ENCODE data around the gene MAT2A. TPM values are rescaled to one million over a fixed set of nuclear protein-coding genes. Genes with fewer than 3 reads are reported as not detected.

MAT2A gene
- total RNA-seq, 4 donors from 2014 or later: 66.2 to 185 (median 142) TPM

- TF ChIP-seq POLR2A (IDR thresholded peaks at IDR 0.05): no peak
- no peak for TF ChIP-seq CTCF (IDR thresholded peaks at IDR 0.05)
- TF ChIP-seq EP300 (IDR thresholded peaks at IDR 0.05; ENCODE audit: low read depth): no peak
- no peak for TF ChIP-seq POLR2AphosphoS5 (IDR thresholded peaks at IDR 0.05)
- H3K9me3 ChIP-seq: no peaks in the 10 kb centered on the region
- H3K4me1 ChIP-seq: peaks cover 0 to 38% (median 5%) of the 10 kb centered on the region in 4 donors
- no peaks in the 10 kb centered on the region for H3K36me3 ChIP-seq
- WGBS, 2 donors (ENCODE audit: low coverage in 1 of 2): 80 to 83% methylated on average over 5 to 18 of the region's 18 CpGs
- intact Hi-C loops (cut with DNase I; ENCODE audit: low total_unique reads): no loop called here
- DNase-seq: no peak
- H3K4me3 ChIP-seq: no peak overlapping the region
- peak overlapping the region; percentile 20 to 56 (median 41) for H3K27ac ChIP-seq
- in situ Hi-C loops (cut with MboI; ENCODE audit: low pct_ligation_motif_present in 1 of 4, low pct_unique_long_range_greater_than_20kb in 1 of 4, low sequenced_read_pairs in 3 of 4): no loop called here
- H3K27me3 ChIP-seq: no peaks in the 10 kb centered on the region
These were observed 34.9 kb upstream of the MAT2A start for GRCh38 chr2:85503851-85504777.

GRCh38 chr2:85504778-85505261 is 34.1 kb upstream of the MAT2A start:
- no peak overlapping the region for H3K4me3 ChIP-seq
- no peaks in the 10 kb centered on the region for H3K36me3 ChIP-seq
- no peaks in the 10 kb centered on the region for H3K9me3 ChIP-seq
- no peaks in the 10 kb centered on the region for H3K27me3 ChIP-seq
- H3K27ac ChIP-seq: peak overlapping the region; percentile 20 to 65 (median 56)
- WGBS, 2 donors (ENCODE audit: low coverage in 1 of 2): 69% methylated on average over 3 of the region's 3 CpGs; no CpG with 5 or more reads in 1 of the 2 donors
- H3K4me1 ChIP-seq: peaks cover 0 to 31% (median 5%) of the 10 kb centered on the region in 4 donors
- in situ Hi-C loops (cut with MboI; ENCODE audit: low pct_ligation_motif_present in 1 of 4, low pct_unique_long_range_greater_than_20kb in 1 of 4, low sequenced_read_pairs in 3 of 4): no loop called here
- intact Hi-C loops (cut with DNase I; ENCODE audit: low total_unique reads): no loop called here
- DNase-seq: no peak
- TF ChIP-seq EP300 (IDR thresholded peaks at IDR 0.05; ENCODE audit: low read depth): no peak
- peak in 1 of 3 donors; percentile 15 for TF ChIP-seq POLR2AphosphoS5 (IDR thresholded peaks at IDR 0.05)

GRCh38 chr2:85505551-85506238 is 33.3 kb upstream of the MAT2A start:
- no peaks in the 10 kb centered on the region for H3K36me3 ChIP-seq
- WGBS, 2 donors (ENCODE audit: low coverage in 1 of 2): 83 to 95% methylated on average over 4 to 10 of the region's 10 CpGs
- TF ChIP-seq EP300 (IDR thresholded peaks at IDR 0.05; ENCODE audit: low read depth) (no peak), POLR2AphosphoS5 (IDR thresholded peaks at IDR 0.05) (no peak), POLR2A (IDR thresholded peaks at IDR 0.05) (no peak), CTCF (IDR thresholded peaks at IDR 0.05) (no peak)
- in situ Hi-C loops (cut with MboI; ENCODE audit: low pct_ligation_motif_present in 1 of 4, low pct_unique_long_range_greater_than_20kb in 1 of 4, low sequenced_read_pairs in 3 of 4) (no loop called here), intact Hi-C loops (cut with DNase I; ENCODE audit: low total_unique reads) (no loop called here)
- H3K4me3 ChIP-seq: no peak overlapping the region
- peaks cover 0 to 30% (median 7%) of the 10 kb centered on the region in 4 donors for H3K4me1 ChIP-seq
- DNase-seq: no peak
- H3K27ac ChIP-seq: peak overlapping the region; percentile 20 to 65 (median 56)
- no peaks in the 10 kb centered on the region for H3K27me3 ChIP-seq
- no peaks in the 10 kb centered on the region for H3K9me3 ChIP-seq

- H3K9me3 ChIP-seq: no peaks in the 10 kb centered on the region
- no peak for DNase-seq
- H3K4me3 ChIP-seq: no peak overlapping the region
- no peaks in the 10 kb centered on the region for H3K27me3 ChIP-seq
- H3K36me3 ChIP-seq: no peaks in the 10 kb centered on the region
- TF ChIP-seq POLR2AphosphoS5 (IDR thresholded peaks at IDR 0.05): no peak
- no peak for TF ChIP-seq EP300 (IDR thresholded peaks at IDR 0.05; ENCODE audit: low read depth)
- no peak for TF ChIP-seq POLR2A (IDR thresholded peaks at IDR 0.05)
- no peak for TF ChIP-seq CTCF (IDR thresholded peaks at IDR 0.05)
- WGBS, 2 donors (ENCODE audit: low coverage in 1 of 2): 64 to 71% methylated on average over 5 to 7 of the region's 7 CpGs
- H3K27ac ChIP-seq: peak overlapping the region; percentile 20 to 65 (median 56)
- in situ Hi-C loops (cut with MboI; ENCODE audit: low pct_ligation_motif_present in 1 of 4, low pct_unique_long_range_greater_than_20kb in 1 of 4, low sequenced_read_pairs in 3 of 4): no loop called here
- intact Hi-C loops (cut with DNase I; ENCODE audit: low total_unique reads): no loop called here
- peaks cover 4 to 41% (median 14%) of the 10 kb centered on the region in 4 donors for H3K4me1 ChIP-seq
These were observed 32.2 kb upstream of the MAT2A start for GRCh38 chr2:85506768-85507181.
